ENCODE measurements around the gene PXDC1.

Gene PXDC1

DNA sequence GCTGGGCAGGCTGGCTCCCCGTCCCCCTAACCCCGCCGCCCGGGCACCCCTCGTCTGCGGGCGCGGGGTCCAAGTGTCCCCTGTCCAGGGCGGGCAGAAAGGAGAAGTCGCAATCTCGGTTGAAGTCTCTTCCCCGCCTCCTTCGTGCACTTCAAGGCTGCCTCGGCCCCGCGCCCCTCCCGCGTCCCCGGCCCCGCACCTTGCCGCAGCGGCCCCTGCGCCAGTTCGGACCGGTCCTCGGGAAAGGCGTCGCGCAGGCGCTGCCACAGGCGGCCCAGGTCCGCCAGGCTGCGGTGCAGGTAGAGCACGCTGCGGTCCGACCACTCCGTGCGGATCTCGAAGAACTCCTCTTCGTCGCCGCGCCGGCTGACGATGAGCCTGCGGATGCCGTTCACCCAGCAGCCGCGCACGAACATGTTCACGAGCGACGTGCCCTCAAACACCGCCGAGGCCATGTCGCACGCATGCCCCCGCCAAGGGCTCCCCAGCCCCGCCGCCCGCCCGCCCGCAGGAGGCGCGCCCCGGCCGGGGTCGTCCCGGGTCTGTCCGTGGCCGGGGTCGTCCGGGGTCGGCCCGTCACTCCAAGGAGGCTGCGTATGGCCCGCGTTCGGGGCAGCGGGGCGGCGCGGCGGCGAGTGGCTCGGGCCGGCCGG lies at the start of gene PXDC1:
TSS of gene PXDC1 (minus strand) at position 637 of the 653 bp plus-strand sequence. CDS start at position 455, 182 bp downstream.
- TF ChIP-seq, protein P1, sequence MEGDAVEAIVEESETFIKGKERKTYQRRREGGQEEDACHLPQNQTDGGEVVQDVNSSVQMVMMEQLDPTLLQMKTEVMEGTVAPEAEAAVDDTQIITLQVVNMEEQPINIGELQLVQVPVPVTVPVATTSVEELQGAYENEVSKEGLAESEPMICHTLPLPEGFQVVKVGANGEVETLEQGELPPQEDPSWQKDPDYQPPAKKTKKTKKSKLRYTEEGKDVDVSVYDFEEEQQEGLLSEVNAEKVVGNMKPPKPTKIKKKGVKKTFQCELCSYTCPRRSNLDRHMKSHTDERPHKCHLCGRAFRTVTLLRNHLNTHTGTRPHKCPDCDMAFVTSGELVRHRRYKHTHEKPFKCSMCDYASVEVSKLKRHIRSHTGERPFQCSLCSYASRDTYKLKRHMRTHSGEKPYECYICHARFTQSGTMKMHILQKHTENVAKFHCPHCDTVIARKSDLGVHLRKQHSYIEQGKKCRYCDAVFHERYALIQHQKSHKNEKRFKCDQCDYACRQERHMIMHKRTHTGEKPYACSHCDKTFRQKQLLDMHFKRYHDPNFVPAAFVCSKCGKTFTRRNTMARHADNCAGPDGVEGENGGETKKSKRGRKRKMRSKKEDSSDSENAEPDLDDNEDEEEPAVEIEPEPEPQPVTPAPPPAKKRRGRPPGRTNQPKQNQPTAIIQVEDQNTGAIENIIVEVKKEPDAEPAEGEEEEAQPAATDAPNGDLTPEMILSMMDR (IDR thresholded peaks at IDR 0.05; ENCODE audit: low read depth, low read length), result no peak
- H3K4me3 ChIP-seq (replicated peaks in 1 of 2; ENCODE audit: low read depth in 2 of 2, low read length in 2 of 2), result peak within 1 kb of the TSS; percentile 86 to 88
- no peak for DNase-seq (ENCODE audit: low read depth in 2 of 2)

DNA sequence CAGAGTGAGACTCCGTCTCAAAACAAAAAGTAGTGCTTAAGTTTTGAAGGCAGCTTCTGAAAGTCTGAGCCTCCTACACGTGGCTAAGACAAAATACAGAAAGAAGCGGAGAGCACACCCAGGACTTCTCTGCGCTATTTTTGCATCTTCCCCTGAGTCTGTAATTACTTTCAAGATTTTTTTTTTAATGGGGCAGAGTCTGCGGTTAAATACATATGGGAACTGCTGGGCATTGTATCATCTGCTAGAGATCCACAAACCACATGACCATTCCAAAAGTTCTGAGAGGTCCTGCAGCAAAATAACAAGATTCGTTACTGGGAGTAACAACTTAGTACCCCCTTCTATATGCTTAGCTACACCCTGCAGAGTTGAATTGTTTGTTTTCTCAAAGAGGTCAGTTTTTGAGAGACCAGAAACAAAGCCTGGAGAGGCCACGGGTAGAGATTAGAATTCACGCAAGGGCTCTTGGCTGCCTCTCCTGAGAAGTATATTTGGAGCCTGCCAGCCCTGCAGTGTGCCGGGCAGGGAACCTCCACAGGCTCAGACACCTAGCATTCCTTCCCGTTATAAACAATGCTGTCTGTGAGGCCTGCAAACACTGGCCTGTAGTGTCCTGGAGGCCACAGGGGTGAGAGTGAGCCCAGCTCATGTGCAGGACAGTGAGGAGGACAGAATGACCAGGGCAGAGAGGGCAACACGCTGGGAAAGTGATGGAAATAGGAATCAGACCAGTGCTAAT lies 49.5 kb upstream of the PXDC1 start:
- H3K4me3 ChIP-seq (replicated peaks in 1 of 2; ENCODE audit: low read depth in 2 of 2, low read length in 2 of 2), result no peak overlapping the region
- TF ChIP-seq, protein P1 (IDR thresholded peaks at IDR 0.05; ENCODE audit: low read depth, low read length), result no peak
- DNase-seq (ENCODE audit: low read depth in 2 of 2), result no peak

GRCh38 chr6:3799719-3800118 lies 48.2 kb upstream of the PXDC1 start:
- H3K4me3 ChIP-seq (replicated peaks in 1 of 2; ENCODE audit: low read depth in 2 of 2, low read length in 2 of 2), result no peak overlapping the region
- TF ChIP-seq, protein P1 (IDR thresholded peaks at IDR 0.05; ENCODE audit: low read depth, low read length), result no peak
- DNase-seq (ENCODE audit: low read depth in 2 of 2), result no peak

DNA sequence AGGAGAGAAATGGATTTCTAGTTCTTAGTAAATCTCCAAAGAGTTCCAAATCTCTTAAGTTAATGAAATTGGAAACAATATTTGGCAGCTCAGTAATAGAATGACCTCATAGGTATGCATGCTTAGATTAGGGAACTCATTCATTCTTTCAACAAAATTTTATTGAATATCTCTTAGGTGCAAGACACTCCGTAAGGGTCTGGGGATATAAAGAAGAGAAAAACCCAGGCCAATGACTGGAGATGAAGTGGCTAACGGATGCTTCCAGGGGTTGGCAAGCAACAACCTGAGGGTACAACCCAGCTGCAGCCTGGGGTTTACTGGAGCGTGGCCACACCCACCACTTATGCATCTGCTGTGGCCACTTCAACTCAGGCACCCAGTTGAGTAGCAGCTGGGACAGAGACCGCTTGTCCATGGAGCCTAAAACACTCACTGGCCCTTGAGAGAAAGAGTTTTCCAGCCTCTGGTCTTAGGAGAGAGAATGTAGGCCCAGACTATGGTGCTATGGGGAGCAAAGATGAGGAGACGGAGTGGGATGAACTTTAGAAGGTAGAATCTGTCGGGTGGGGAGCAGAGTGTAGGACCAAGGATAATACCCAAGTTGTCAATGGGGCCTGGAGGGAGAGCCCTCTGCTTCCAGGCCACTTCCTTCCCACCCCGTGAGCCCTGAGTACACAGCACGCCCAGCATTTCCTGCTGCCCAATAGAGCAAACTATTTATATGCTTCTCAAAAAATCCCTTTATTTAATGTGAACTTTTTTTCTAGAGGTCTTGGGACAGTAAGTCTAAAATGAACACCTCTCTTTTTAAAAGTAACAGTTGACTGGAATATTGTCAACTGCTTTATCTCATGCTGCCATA lies 46.8 kb upstream of the PXDC1 start:
- H3K4me3 ChIP-seq (replicated peaks in 1 of 2; ENCODE audit: low read depth in 2 of 2, low read length in 2 of 2), result no peak overlapping the region
- no peak for DNase-seq (ENCODE audit: low read depth in 2 of 2)
- TF ChIP-seq, protein P1 (IDR thresholded peaks at IDR 0.05; ENCODE audit: low read depth, low read length), result no peak

DNA sequence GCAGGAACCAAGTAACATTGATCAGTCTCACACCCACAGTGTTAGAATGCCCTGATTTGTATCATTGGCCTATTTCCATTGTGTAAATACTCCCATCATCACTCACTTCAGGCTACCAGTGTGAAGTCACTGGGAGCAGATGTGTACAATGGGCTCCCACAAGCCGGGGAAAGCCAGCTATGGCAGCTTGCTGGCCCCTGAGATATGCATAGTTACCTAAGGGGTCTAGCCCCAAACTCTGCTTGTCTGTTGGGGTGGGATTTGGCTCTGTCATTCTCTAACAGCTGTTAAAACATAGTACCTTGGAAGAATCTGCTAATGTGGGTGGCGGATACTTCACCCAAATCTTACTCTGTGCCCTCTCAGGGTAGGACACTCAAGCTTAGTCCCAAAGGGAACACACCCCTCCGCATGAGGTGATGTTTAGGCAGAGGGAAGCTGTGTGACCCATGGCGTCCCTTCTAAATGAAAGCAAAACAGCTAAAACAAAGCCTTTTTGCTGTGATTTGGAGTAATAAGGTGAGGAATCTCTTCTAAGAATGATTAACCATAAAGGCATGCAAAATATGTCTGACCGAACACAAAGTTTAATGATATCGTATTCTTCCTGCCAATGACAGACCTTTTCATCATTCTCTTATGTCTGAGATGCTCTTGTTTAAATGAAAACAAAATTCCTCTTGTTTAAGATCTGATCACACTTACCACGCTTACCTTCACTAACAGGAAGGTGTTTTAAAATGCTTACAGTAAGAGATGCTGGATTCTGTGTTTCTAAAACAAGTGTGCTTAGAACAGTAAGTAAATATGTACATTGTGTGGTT lies 45.9 kb upstream of the PXDC1 start:
- TF ChIP-seq, protein P1 (IDR thresholded peaks at IDR 0.05; ENCODE audit: low read depth, low read length), result no peak
- peak overlapping the region in 1 of 2 donors; percentile 2 for H3K4me3 ChIP-seq (replicated peaks in 1 of 2; ENCODE audit: low read depth in 2 of 2, low read length in 2 of 2)
- DNase-seq (ENCODE audit: low read depth in 2 of 2), result peak; percentile 77 to 91

GRCh38 chr6:3796719-3797041 lies 45.2 kb upstream of the PXDC1 start:
- H3K4me3 ChIP-seq (replicated peaks in 1 of 2; ENCODE audit: low read depth in 2 of 2, low read length in 2 of 2), result no peak overlapping the region

More at GRCh38 chr6:3796719-3797041, 45.2 kb upstream of the PXDC1 start:
- no peak for DNase-seq (ENCODE audit: low read depth in 2 of 2)
- TF ChIP-seq, protein P1 (IDR thresholded peaks at IDR 0.05; ENCODE audit: low read depth, low read length), result no peak

All from cardiac fibroblast (primary cell).